Keratinocyte (primary cell): Measurements from ENCODE around the gene ABCC3. TPM values are rescaled to one million over a fixed set of nuclear protein-coding genes. Genes with fewer than 3 reads are reported as not detected.

Source experiments
- DNase-seq: peaks from one replicate; pipeline ENCODE4 v3.0.0-alpha.2; 2011; ENCODE audit warnings: low read depth, missing footprints, low spot score
- FAIRE-seq: peaks from 2 replicates; lab custom pipeline; 2011; peaks lifted over from hg19 to GRCh38; lab: Jason Lieb, UNC
- H2AFZ ChIP-seq: 2 replicates; pipeline ENCODE4 v1.6.0; 2012; ENCODE audit warnings: low read length, control low read depth, inconsistent platforms; ENCODE audit not compliant: control insufficient read depth
- H3K27ac ChIP-seq: 2 replicates; pipeline ENCODE4 v1.5.1; 2011; ENCODE audit warnings: low read length; ENCODE audit not compliant: control insufficient read depth, insufficient read depth
- H3K27me3 ChIP-seq: 3 replicates; pipeline ENCODE4 v1.6.0; 2011; ENCODE audit warnings: low read length; ENCODE audit not compliant: control insufficient read depth, insufficient read depth; ENCODE audit errors: extremely low read depth
- H3K36me3 ChIP-seq, 2 experiments: 2 replicates in 1 of 2; 3 replicates in 1 of 2; pipeline ENCODE4 v1.5.1; 2011; ENCODE audit warnings: low read length in 2 of 2, mild to moderate bottlenecking in 1 of 2; ENCODE audit not compliant: control insufficient read depth in 2 of 2, insufficient read depth in 2 of 2; ENCODE audit errors: extremely low read depth in 1 of 2
- H3K4me1 ChIP-seq: 3 replicates; pipeline ENCODE4 v1.5.1; 2011; ENCODE audit warnings: low read length; ENCODE audit not compliant: control insufficient read depth, insufficient read depth; ENCODE audit errors: extremely low read depth
- H3K4me2 ChIP-seq: 3 replicates; pipeline ENCODE4 v1.6.0; 2011; ENCODE audit warnings: low read depth, low read length; ENCODE audit not compliant: control insufficient read depth, insufficient read depth; ENCODE audit errors: extremely low read depth
- H3K4me3 ChIP-seq, 3 experiments: fragments of 200-600 bp in 1 of 3; sonication (generic) in 1 of 3; 2 replicates in 2 of 3; 3 replicates in 1 of 3; pipeline ENCODE4 v1.5.1; 2011 to 2016; ENCODE audit warnings: low read length in 3 of 3, mild to moderate bottlenecking in 3 of 3, control low read depth in 2 of 3, inconsistent platforms in 1 of 3, low read depth in 1 of 3, mixed read lengths in 1 of 3, mixed run types in 1 of 3, moderate library complexity in 1 of 3; ENCODE audit not compliant: control insufficient read depth in 2 of 3, insufficient read depth in 2 of 3; ENCODE audit errors: extremely low read depth in 1 of 3
- H3K79me2 ChIP-seq: 2 replicates; pipeline ENCODE4 v1.6.0; 2012; ENCODE audit warnings: low read length; ENCODE audit not compliant: control insufficient read depth, insufficient read depth
- H3K9ac ChIP-seq: 3 replicates; pipeline ENCODE4 v1.6.0; 2011; ENCODE audit warnings: low read length; ENCODE audit not compliant: control insufficient read depth, insufficient read depth; ENCODE audit errors: extremely low read depth
- H3K9me1 ChIP-seq: 3 replicates; pipeline ENCODE4 v1.6.0; 2011; ENCODE audit warnings: low read length; ENCODE audit not compliant: control insufficient read depth, insufficient read depth; ENCODE audit errors: extremely low read depth
- H3K9me3 ChIP-seq: 2 replicates; pipeline ENCODE4 v1.5.1; 2012; ENCODE audit warnings: low read depth, low read length; ENCODE audit not compliant: control insufficient read depth
- H4K20me1 ChIP-seq: 3 replicates; pipeline ENCODE4 v1.6.0; 2011; ENCODE audit warnings: low read length; ENCODE audit not compliant: control insufficient read depth, insufficient read depth; ENCODE audit errors: extremely low read depth
- CTCF ChIP-seq, 3 experiments: IDR thresholded peaks in 1 of 3; conservative IDR thresholded peaks in 1 of 3; optimal IDR thresholded peaks in 1 of 3; 2 replicates in 2 of 3; 3 replicates in 1 of 3; pipeline versions ENCODE3 to v1.5.1; 2011; ENCODE audit warnings: low read length in 3 of 3, mild to moderate bottlenecking in 3 of 3, moderate library complexity in 2 of 3, control low read depth in 1 of 3, inconsistent platforms in 1 of 3; ENCODE audit not compliant: insufficient read depth in 2 of 3; ENCODE audit errors: extremely low read depth in 1 of 3
- EZH2 ChIP-seq: IDR thresholded peaks from one replicate; pipeline ENCODE4 v1.6.1; 2012; ENCODE audit warnings: inconsistent platforms, mild to moderate bottlenecking, low read length, moderate library complexity
- dilution Hi-C: fragments of 300-500 bp; cut with MboI; formaldehyde crosslinking; loops from one replicate; pipeline ENCODE4 v1.7.0; 2020; ENCODE audit warnings: low sequenced_read_pairs; ENCODE audit not compliant: extremely low pct_ligation_motif_present
- polyA minus RNA-seq, 3 experiments: library from RNA; depleted of rRNA, polyadenylated mRNA; stranded (reverse); fragments of >200 nt; gene quantifications; 1 replicate in 1 of 3; 2 replicates in 1 of 3; 3 replicates in 1 of 3; pipeline ENCODE4 v1.2.3, GENCODE V29; 2011
- polyA plus RNA-seq, 5 experiments: library from polyadenylated mRNA; depleted of rRNA in 3 of 5; stranded (reverse) in 3 of 5; stranded (forward) in 1 of 5; unstranded in 1 of 5; fragments of >200 nt; gene quantifications; 1 replicate in 1 of 5; 2 replicates in 3 of 5; 3 replicates in 1 of 5; pipeline versions ENCODE4 v1.2.1 to v1.2.3, GENCODE V29; 2011 to 2012; ENCODE audit warnings: missing spikeins in 2 of 5, low read depth in 1 of 5, low replicate concordance in 1 of 5

Gene ABCC3
- polyA plus RNA-seq (39.6 to 61.6 TPM (median 41.7 TPM) in 3 replicates), polyA minus RNA-seq (52.7 to 126 TPM (median 73.7 TPM) in 3 replicates)
- 16.7 TPM for polyA plus RNA-seq (2011; ENCODE audit: low read depth)
- 18.2 and 18.5 TPM in 2 replicates for polyA plus RNA-seq (2011; cell fraction: cytosol; rRNA removed)
- polyA plus RNA-seq (2011; cell fraction: nucleus; rRNA removed) = 184 and 229 TPM in 2 replicates
- polyA plus RNA-seq (2012; ENCODE audit: low replicate concordance) = 28.9 and 55.8 TPM in 2 replicates
- polyA minus RNA-seq (2011; cell fraction: cytosol; rRNA and poly(A)+ RNA removed) = 38.4 TPM
- 116 and 134 TPM in 2 replicates for polyA minus RNA-seq (2011; cell fraction: nucleus; rRNA and poly(A)+ RNA removed)

GRCh38 chr17:50634224-50634914, at the start of gene ABCC3:
TSS of gene ABCC3 (plus strand) at chr17:50634881. CDS start at chr17:50634937, 56 bp downstream.
- Histone ChIP-seq H3K36me3 (no peaks in the 10 kb centered on the region), H3K9ac (peak within 1 kb of the TSS; percentile 77), H4K20me1 (no peaks in the 10 kb centered on the region), H3K4me1 (peaks cover 45% of the 10 kb centered on the region), H3K9me3 (no peaks in the 10 kb centered on the region), H3K4me2 (peak within 1 kb of the TSS; percentile 96), H2AFZ (peak within 1 kb of the TSS; percentile 47), H3K79me2 (peaks cover 25% of the 10 kb centered on the region), H3K27ac (peak within 1 kb of the TSS; percentile 71), H3K9me1 (no peaks in the 10 kb centered on the region), H3K27me3 (no peaks in the 10 kb centered on the region), H3K4me3 (peak within 1 kb of the TSS; percentile 61 to 90 (median 72))
- dilution Hi-C loops = no loop called here
- TF ChIP-seq CTCF (optimal IDR thresholded peaks at IDR 0.05 in 1 of 3, IDR thresholded peaks at IDR 0.05 in 1 of 3, conservative IDR thresholded peaks at IDR 0.05 in 1 of 3; ENCODE audit: extremely low read depth in 1 of 3, insufficient read depth in 2 of 3, low read length in 3 of 3) = no peak
- TF ChIP-seq EZH2 = no peak
- DNase-seq (no peak), FAIRE-seq (no peak)

- FAIRE-seq (no peak), DNase-seq (no peak)
- Histone ChIP-seq H3K9me3 (no peaks in the 10 kb centered on the region), H3K4me2 (no peak overlapping the region), H3K9ac (no peak overlapping the region), H3K9me1 (no peaks in the 10 kb centered on the region), H3K4me3 (no peak overlapping the region), H3K79me2 (no peaks in the 10 kb centered on the region), H3K4me1 (peaks cover 4% of the 10 kb centered on the region), H4K20me1 (no peaks in the 10 kb centered on the region), H2AFZ (no peak overlapping the region), H3K36me3 (no peaks in the 10 kb centered on the region), H3K27ac (no peak overlapping the region), H3K27me3 (peaks cover 23% of the 10 kb centered on the region)
- no peak for TF ChIP-seq EZH2
- no peak for TF ChIP-seq CTCF (optimal IDR thresholded peaks at IDR 0.05 in 1 of 3, IDR thresholded peaks at IDR 0.05 in 1 of 3, conservative IDR thresholded peaks at IDR 0.05 in 1 of 3; ENCODE audit: extremely low read depth in 1 of 3, insufficient read depth in 2 of 3, low read length in 3 of 3)
- dilution Hi-C loops = no loop called here
These were observed 49.3 kb upstream of the ABCC3 start for GRCh38 chr17:50585346-50585745.
